Stimulated activated naive CD8-positive, alpha-beta T cell treated with anti-CD3 and anti-CD28 coated beads, Interleukin-15, Interleukin-2, amounts not matched to agents 100 ng/mL and 50 ng/mL, for 24 hours (primary cell): Measurements from ENCODE around the gene ATG2A.

Experiments used
- H3K27ac Mint-ChIP-seq: one replicate; pipeline ENCODE4 v1.8.0; 2021; ENCODE audit warnings: mild to moderate bottlenecking, mixed read lengths
- H3K27me3 Mint-ChIP-seq: one replicate; pipeline ENCODE4 v1.8.0; 2021; ENCODE audit warnings: mixed read lengths
- H3K36me3 Mint-ChIP-seq: one replicate; pipeline ENCODE4 v1.8.0; 2021; ENCODE audit warnings: low read depth, mixed read lengths
- H3K4me1 Mint-ChIP-seq: one replicate; pipeline ENCODE4 v1.8.0; 2021; ENCODE audit warnings: low read depth, mixed read lengths
- H3K4me3 Mint-ChIP-seq: one replicate; pipeline ENCODE4 v1.8.0; 2021; ENCODE audit warnings: mild to moderate bottlenecking, mixed read lengths
- H3K9me3 Mint-ChIP-seq: one replicate; pipeline ENCODE4 v1.8.0; 2021; ENCODE audit warnings: mixed read lengths

Gene ATG2A

DNA sequence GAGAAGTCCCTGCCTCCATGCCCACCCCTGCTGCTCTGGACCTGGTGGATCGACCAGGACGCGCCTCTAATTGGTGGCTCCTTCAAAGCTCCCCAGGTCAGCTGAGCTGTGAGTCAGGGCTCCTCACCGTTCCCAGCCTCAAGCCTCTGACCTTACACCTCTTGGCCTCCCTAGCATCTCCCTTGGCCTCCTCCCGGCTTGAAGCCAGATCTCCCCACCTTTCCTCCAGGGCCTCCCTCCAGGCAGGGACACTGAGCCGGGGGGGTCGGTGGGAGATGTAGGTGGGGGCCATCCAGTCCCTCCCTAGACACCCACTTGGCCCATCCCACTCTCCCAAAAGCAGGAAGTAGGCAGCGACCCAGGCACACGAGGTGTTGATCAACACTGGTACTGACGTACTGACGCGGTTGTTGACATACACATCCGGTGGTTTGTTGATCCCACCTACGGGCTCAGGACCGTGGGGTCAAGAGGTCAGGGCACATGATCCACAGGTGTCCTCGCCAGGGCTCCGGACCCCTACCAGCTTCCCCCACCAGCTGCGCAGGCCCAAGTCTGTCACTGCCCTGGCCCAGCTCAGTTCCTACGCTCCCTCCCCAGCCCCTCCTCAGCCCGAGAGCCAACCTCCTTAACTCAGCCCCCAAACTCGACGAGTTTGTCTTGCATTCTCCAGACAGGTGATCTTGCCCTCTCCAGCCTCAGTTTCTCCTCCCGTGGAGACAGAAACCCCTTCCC lies 802 bp downstream of the ATG2A start:
- H3K36me3 Mint-ChIP-seq, result peaks cover 7% of the 10 kb centered on the region
- H3K4me3 Mint-ChIP-seq, result peak overlapping the region; percentile 89
- H3K27ac Mint-ChIP-seq, result peak overlapping the region; percentile 76
- H3K27me3 Mint-ChIP-seq, result no peaks in the 10 kb centered on the region
- H3K4me1 Mint-ChIP-seq, result peaks cover 22% of the 10 kb centered on the region
- no peaks in the 10 kb centered on the region for H3K9me3 Mint-ChIP-seq

DNA sequence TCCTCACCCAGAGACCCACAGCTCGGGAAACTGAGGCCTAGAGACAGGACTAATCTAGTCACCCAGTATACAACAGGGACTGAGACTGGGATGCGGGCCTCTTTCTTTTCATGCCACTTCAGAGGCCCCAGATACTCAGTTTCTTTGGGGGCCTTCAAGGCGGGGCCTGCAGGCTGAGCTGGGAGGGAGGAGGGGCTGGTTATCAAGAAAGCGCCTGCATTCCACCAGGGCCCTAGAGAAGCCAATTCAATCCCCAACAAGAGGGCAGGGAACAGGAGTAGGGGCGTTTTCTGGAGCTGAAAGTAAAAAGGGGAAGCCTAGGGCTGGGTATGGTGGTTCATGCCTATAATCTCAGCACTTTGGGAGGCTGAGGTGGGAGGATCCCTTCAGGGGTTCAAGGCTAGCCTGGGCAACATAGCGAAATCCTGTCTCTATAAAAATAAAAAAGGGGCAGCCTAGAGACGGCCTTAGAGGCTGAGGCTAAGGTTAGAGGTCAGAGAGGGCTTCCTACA lies 1.6 kb downstream of the ATG2A start:
- peak overlapping the region; percentile 89 for H3K4me3 Mint-ChIP-seq
- peak overlapping the region; percentile 76 for H3K27ac Mint-ChIP-seq
- H3K27me3 Mint-ChIP-seq, result no peaks in the 10 kb centered on the region
- H3K36me3 Mint-ChIP-seq, result peaks cover 8% of the 10 kb centered on the region
- no peaks in the 10 kb centered on the region for H3K9me3 Mint-ChIP-seq
- H3K4me1 Mint-ChIP-seq, result peaks cover 22% of the 10 kb centered on the region

DNA sequence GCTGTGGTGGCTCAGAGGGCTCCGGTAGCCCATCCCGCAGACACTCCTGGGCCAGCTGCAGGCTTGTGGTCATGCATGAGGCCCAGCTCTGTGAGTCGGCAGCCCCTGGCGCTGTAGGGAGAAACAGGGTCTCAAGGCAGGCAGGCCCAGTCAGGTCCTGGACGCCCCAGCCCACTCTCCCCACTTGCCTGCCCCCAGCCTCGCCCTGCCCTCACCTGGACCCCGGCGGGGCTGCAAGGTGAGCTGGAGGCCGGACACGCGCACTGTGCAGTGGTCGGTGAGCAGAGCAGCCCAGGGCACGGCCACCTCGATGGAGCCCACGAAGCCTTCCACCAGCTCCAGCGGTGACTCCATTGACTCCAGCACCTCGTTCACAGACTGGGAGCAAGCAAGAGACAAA lies 2.9 kb downstream of the ATG2A start:
- H3K27ac Mint-ChIP-seq, result no peak overlapping the region
- peaks cover 8% of the 10 kb centered on the region for H3K36me3 Mint-ChIP-seq
- H3K4me3 Mint-ChIP-seq, result no peak overlapping the region

DNA sequence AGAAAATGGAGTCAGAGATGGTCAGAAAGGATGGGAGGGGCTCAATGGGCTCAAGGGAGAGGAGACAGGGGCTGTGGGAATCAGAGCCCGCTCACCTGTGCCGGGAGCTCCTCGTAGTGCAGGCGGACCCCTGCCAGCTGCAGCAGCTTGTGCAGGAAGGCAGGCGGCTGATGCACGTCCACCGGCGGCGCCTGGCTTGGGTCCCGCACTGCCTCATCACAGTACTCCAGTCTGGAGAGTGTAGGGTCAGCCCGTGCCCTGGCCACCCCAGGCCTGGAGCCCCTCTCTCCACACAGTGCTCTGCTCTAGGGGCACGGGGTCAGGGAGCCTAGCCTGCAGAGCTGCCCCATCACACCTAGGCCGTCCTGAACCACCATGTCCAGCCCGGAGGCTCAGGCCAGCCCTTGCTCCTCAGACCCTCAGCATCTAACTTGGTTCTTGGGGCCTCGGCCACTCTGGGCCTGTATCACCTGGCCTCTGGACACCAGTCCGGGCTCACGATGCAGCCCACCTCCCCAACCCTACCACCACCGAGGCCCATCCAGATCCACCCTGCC lies 3.8 kb downstream of the ATG2A start:
- Mint-ChIP-seq H3K27me3 (no peaks in the 10 kb centered on the region), H3K4me1 (peaks cover 22% of the 10 kb centered on the region), H3K4me3 (no peak overlapping the region), H3K36me3 (peaks cover 12% of the 10 kb centered on the region), H3K9me3 (no peaks in the 10 kb centered on the region), H3K27ac (no peak overlapping the region)

More for the DNA sequence above, 2.9 kb downstream of the ATG2A start:
- H3K27me3 Mint-ChIP-seq, result no peaks in the 10 kb centered on the region
- H3K4me1 Mint-ChIP-seq, result peaks cover 22% of the 10 kb centered on the region
- no peaks in the 10 kb centered on the region for H3K9me3 Mint-ChIP-seq

DNA sequence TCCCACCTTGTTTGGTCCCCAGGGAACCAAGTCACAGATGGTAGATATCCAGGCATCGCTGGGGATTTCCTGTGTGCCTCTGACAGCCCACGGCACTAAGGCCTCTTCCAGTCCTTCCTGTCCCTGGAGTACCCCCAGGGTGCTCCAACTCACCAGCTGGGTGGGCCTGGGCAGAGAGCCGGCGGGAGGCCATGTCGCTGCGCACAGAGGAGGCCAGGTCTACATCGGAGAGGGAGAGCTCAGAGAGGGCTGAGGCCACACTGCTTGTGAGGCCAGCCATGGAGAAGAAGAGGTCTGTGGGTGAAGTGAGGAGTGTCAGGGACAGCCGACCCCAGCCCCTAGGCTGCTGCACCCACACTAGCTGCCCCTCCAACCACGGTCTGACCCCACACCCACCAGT lies 5.3 kb downstream of the ATG2A start:
- Mint-ChIP-seq H3K4me3 (no peak overlapping the region), H3K27me3 (no peaks in the 10 kb centered on the region), H3K4me1 (peaks cover 12% of the 10 kb centered on the region), H3K36me3 (peaks cover 20% of the 10 kb centered on the region), H3K27ac (no peak overlapping the region), H3K9me3 (no peaks in the 10 kb centered on the region)

DNA sequence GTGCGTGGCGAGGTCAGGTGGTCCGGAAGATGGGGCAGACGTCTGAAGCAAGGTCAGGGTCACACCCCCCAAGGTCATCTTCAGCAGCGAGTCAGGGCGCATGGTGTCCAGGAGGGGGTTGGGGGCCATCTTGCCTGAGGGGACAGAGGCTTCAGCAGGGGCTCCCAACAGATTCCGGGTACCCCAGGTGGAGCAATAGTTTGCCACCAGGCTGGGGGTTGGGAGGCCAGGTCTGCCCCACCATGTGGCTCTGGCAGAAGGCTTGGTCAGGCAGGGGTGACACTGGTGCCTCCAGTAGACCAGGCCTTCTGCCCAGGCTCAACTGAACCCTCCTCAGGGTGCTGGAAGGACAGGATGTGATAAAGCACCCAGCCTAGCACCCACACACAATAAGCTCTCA lies 5.9 kb downstream of the ATG2A start:
- H3K36me3 Mint-ChIP-seq, result peaks cover 20% of the 10 kb centered on the region
- no peaks in the 10 kb centered on the region for H3K27me3 Mint-ChIP-seq
- no peak overlapping the region for H3K27ac Mint-ChIP-seq
- no peak overlapping the region for H3K4me3 Mint-ChIP-seq
- H3K4me1 Mint-ChIP-seq, result peaks cover 9% of the 10 kb centered on the region
- H3K9me3 Mint-ChIP-seq, result no peaks in the 10 kb centered on the region

DNA sequence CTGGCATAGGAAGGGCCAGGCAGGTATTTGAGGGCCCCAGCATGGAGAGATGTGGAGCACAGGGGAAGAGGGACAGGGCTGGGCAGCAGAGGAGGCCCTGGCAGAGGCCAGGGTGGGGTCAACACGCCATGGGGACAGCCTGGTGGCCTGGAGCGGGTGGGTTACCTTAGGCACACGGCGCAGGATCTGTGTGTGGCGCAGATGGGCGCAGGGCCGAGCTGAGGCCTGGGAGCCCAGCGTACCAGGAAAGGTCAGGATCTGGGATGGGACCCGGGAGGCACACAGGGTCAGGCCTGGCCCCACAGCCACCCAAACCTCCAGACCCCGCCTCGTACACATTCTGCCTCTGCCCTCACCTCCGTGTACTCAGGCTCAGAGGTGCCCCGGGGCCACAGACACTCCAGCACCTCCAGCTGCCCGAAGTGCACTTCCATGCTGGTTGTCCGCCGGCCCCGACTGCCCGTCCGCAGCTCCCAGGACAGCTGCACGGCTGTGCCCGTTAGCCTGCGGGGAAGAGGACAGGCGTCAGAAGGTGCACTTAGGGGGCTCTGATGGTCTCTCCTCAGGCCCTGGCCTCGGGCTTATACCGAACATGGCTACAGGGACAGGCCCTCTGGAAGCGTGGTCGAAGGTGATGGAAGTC lies 6.4 kb downstream of the ATG2A start:
- Mint-ChIP-seq H3K36me3 (peaks cover 20% of the 10 kb centered on the region), H3K27me3 (no peaks in the 10 kb centered on the region), H3K9me3 (no peaks in the 10 kb centered on the region), H3K4me1 (peaks cover 3% of the 10 kb centered on the region), H3K4me3 (no peak overlapping the region), H3K27ac (no peak overlapping the region)

DNA sequence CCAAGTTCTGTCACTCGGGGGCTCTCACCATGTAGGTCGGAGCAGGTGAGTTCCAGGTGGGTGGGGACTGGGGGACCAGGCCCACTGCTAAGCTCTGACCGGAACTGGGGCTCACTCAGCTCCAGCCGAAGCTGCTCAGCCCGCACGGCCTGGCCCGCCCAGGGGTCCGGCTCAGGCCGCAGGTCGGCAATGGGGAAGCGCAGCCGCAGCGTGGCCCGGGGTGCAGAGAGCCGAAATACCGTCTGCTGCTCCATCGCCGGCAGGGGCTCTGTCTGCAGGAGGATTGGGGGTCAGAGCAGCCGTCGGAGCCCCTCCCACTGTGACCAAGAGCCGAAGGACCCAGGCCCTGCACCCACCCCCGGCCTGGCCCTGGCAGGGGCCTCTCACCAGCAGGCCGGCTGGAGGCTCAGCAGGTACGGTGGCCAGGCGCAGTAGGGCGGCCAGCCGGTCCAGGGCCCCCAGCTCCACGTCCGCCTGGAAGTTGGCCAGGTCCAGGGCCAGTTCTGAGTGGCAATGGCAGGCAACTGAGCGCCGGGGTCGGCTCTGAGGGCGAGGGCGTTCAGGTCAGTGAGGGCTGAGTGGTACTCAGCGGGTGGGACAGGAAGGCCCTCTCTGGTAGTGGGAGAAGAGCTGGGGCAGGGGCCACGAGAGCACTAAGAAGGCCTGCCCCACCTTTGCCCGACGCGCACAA lies 7.2 kb downstream of the ATG2A start:
- H3K36me3 Mint-ChIP-seq, result peaks cover 20% of the 10 kb centered on the region
- H3K27me3 Mint-ChIP-seq, result no peaks in the 10 kb centered on the region
- no peak overlapping the region for H3K4me3 Mint-ChIP-seq
- no peak overlapping the region for H3K27ac Mint-ChIP-seq
- no peaks in the 10 kb centered on the region for H3K4me1 Mint-ChIP-seq
- no peaks in the 10 kb centered on the region for H3K9me3 Mint-ChIP-seq

DNA sequence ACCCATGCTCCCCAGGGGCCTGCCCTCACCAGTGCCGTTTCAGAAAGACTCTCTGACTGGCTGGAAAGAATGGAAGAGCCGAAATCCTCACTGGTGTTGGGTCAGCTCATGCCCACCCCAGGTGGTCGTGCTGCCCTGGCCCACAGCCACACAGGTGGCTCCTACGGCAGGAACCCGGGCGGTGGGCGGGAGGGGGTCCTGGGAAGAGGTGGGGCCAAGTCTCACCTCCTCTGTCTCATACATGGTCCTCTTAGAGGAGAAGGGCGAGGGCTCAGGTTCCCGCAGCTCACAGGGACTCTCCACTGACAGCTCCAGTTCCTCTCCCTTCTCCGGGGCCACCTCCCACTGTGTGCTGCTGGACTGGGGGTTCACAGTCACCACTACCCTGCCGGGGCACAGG lies 8.2 kb downstream of the ATG2A start:
- Mint-ChIP-seq H3K9me3 (no peaks in the 10 kb centered on the region), H3K27me3 (no peaks in the 10 kb centered on the region), H3K36me3 (peaks cover 20% of the 10 kb centered on the region), H3K27ac (no peak overlapping the region), H3K4me1 (no peaks in the 10 kb centered on the region), H3K4me3 (no peak overlapping the region)

DNA sequence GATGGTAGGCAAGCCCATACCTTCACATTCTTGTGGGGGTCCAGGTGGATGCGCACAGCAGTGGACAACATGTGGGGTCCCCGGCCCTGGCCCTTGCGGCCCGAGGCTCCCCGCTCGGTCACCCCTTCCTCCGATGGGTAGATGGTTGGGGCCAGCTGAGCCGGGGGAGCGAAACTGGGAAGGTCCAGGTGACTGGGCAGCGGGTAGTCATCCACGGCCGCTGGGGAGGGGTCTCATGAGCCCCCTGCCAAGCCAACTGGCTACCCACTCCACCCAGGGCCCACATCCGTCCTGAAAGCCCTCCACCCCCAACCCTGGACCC lies 10.7 kb downstream of the ATG2A start:
- Mint-ChIP-seq H3K27ac (no peak overlapping the region), H3K9me3 (no peaks in the 10 kb centered on the region), H3K36me3 (peaks cover 21% of the 10 kb centered on the region), H3K4me1 (peaks cover 4% of the 10 kb centered on the region), H3K27me3 (no peaks in the 10 kb centered on the region), H3K4me3 (no peak overlapping the region)

DNA sequence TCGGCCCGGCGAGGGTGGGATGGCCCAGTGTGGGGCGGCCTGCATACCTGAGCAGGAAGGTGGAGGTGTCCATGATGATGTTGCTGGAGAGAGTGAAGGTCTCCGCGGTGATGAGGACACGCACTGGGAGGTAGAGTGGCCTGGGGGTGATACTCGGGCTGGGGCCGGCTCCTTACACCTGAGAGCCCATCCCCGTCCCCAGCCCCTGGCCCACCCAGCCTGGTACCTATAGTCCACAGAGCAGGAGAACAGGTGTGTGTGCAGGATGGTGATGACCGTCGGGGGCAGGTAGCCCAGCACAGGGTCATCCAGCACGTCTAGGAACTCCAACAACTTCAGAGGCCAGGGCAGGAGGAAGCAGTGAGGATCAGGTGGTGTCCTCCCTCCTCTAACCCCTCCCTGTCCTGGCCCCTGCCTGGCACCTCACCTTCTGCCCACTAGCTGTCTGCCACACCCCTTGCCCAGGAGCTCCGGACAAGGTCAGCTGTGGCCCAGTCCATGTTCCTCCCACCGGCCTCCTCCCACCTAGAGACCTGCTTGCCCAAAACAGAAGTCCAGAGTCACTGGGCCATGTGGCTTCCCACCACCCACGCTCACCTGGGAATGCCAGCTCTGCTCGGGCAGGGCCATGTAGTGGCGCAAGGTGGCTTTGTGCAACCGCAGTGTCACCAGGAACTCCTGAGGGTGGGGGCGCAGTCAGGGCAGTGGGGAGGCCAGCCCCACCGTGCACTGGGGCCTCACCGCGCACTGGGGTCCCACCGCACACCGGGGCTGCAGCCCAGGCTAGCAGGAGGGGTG lies 11.3 kb downstream of the ATG2A start:
- peaks cover 7% of the 10 kb centered on the region for H3K4me1 Mint-ChIP-seq
- no peak overlapping the region for H3K27ac Mint-ChIP-seq
- H3K27me3 Mint-ChIP-seq, result no peaks in the 10 kb centered on the region
- H3K36me3 Mint-ChIP-seq, result peaks cover 19% of the 10 kb centered on the region
- H3K4me3 Mint-ChIP-seq, result no peak overlapping the region
- H3K9me3 Mint-ChIP-seq, result no peaks in the 10 kb centered on the region

DNA sequence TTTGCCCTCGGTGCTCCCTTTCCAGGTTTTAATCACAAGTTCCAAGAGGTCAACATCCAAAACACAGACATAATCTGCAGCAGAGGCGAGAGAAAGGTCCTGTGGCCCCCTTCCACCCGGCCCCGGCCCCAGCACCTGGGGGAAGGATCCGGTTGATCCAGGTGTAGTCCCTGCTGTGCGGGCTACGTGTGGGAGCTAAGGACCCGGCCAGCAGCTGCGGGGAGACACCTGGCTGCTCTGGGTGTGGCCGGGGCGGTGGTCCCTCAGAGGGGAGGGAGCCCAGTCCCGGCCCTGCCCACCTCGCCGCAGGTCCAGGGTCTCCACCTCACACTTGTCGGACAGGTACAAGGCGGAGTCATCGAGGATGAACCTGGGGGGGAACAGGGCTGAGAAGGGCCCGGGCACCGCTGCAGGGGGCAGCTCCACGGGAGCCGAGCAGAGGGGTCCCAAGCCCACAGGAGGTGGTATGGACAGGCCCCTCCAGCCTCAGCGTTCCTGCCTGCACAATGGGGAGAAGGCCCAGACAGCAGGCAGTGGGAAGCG lies 13.6 kb downstream of the ATG2A start:
- Mint-ChIP-seq H3K4me1 (peaks cover 17% of the 10 kb centered on the region), H3K36me3 (peaks cover 22% of the 10 kb centered on the region), H3K27me3 (no peaks in the 10 kb centered on the region), H3K9me3 (no peaks in the 10 kb centered on the region), H3K27ac (no peak overlapping the region), H3K4me3 (no peak overlapping the region)

DNA sequence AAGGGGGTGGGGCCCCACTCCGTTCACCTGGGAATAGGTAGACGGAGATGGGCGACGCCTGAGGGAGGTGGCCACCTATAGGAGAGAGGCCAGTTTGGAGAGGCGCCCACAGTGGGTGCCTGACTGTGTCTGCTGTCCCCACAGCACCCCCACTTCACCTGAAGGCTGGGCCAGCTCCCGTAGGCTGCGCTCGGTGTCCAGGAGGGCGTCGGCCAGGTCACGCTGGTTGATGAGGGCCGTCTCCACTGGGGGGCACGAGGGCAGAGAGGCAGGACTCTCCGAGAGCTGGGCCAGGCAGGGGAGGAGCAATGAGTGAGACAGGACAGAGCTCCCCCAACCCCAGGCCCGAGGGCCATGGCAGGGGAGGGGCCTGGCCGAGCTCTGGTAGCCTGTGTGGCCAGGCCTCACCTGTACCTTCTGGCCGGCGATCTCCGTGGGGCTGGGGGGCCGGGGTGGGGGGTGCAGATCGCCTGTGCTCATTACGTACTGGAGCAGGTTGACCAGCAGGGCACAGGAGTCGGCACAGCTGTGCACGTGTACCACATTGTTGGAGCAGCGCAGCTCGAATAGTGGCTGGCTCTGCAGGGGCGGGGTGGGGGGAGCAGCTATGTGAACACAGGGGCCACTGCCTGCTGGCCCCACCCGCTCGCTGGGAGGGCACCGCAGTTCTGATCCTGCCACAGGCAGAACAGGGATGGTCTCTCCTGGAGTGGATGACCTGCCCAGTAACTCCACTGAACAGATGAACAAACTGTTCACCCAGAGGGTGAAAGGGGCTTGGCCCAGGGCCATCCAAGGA lies 14.7 kb downstream of the ATG2A start:
- no peaks in the 10 kb centered on the region for H3K9me3 Mint-ChIP-seq
- H3K27me3 Mint-ChIP-seq, result no peaks in the 10 kb centered on the region
- no peak overlapping the region for H3K4me3 Mint-ChIP-seq
- peak overlapping the region; percentile 57 for H3K27ac Mint-ChIP-seq
- peaks cover 19% of the 10 kb centered on the region for H3K36me3 Mint-ChIP-seq
- peaks cover 17% of the 10 kb centered on the region for H3K4me1 Mint-ChIP-seq

DNA sequence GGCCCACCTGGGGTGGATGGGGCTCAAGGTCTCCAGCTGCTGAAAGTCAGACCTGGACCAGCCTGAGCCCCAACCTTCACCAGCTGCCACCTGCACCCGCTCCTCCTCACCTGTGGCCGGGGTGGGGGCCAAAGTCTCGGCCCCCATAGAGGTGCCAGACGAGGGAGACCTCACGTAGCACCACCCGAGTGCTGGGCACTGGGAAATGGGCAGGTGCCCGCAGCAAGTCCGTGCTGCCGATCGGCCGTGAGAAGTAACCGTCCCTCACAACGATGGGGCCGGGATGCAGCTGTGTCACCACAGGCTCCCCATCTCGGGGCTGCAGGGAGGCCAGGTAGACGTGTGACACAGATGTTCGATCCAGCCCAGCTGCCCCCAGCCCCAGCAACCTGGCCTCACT lies 16.2 kb downstream of the ATG2A start:
- H3K36me3 Mint-ChIP-seq, result peaks cover 19% of the 10 kb centered on the region
- no peak overlapping the region for H3K27ac Mint-ChIP-seq
- H3K4me1 Mint-ChIP-seq, result peaks cover 17% of the 10 kb centered on the region
- H3K27me3 Mint-ChIP-seq, result no peaks in the 10 kb centered on the region
- no peaks in the 10 kb centered on the region for H3K9me3 Mint-ChIP-seq
- no peak overlapping the region for H3K4me3 Mint-ChIP-seq
